NCI-H146 (cell line): ENCODE data around the gene PPDPF.

Source experiments
- DNase-seq: peaks from one replicate; lab custom pipeline; 2025; lab: John Stamatoyannopoulos, UW

PPDPF gene

GRCh38 chr20:63522091-63522868 lies 1.7 kb downstream of the PPDPF start:
- DNase-seq, result no peak

GRCh38 chr20:63522981-63523611 lies 2.5 kb downstream of the PPDPF start:
- DNase-seq, result no peak

- DNase-seq, result no peak
These were observed 4.6 kb downstream of the PPDPF start for GRCh38 chr20:63525185-63525584.

- no peak for DNase-seq
These were observed 5.4 kb downstream of the PPDPF start for GRCh38 chr20:63525971-63526370.

GRCh38 chr20:63527184-63527583 lies 6.6 kb downstream of the PPDPF start:
- DNase-seq, result no peak

- DNase-seq, result no peak
These were observed 8.8 kb downstream of the PPDPF start for GRCh38 chr20:63529180-63529860.

GRCh38 chr20:63529861-63530787 lies 9.6 kb downstream of the PPDPF start:
- no peak for DNase-seq

- no peak for DNase-seq
These were observed 10.2 kb downstream of the PPDPF start for GRCh38 chr20:63530788-63531160.

- no peak for DNase-seq
These were observed 11.3 kb downstream of the PPDPF start for GRCh38 chr20:63531686-63532448.

GRCh38 chr20:63532449-63532971 lies 11.9 kb downstream of the PPDPF start:
- no peak for DNase-seq

GRCh38 chr20:63533388-63533787 lies 12.8 kb downstream of the PPDPF start:
- no peak for DNase-seq

GRCh38 chr20:63533871-63534393 lies 13.4 kb downstream of the PPDPF start:
- no peak for DNase-seq

GRCh38 chr20:63534427-63534830 lies 13.9 kb downstream of the PPDPF start:
- no peak for DNase-seq

- no peak for DNase-seq
These were observed 14.5 kb downstream of the PPDPF start for GRCh38 chr20:63534831-63535651.

- peak; percentile 88 for DNase-seq
These were observed 15.8 kb downstream of the PPDPF start for GRCh38 chr20:63536241-63536977.

GRCh38 chr20:63536997-63537524 lies 16.5 kb downstream of the PPDPF start, which contains the start of gene PTK6:
Gene PTK6, minus strand, starts transcription at chr20:63537376. Its CDS starts 62 bp downstream, at chr20:63537314.
- no peak for DNase-seq

GRCh38 chr20:63537525-63538203 lies 17.1 kb downstream of the PPDPF start:
- peak; percentile 87 for DNase-seq
